ENCODE data around the gene MLH3.

Gene MLH3

DNA sequence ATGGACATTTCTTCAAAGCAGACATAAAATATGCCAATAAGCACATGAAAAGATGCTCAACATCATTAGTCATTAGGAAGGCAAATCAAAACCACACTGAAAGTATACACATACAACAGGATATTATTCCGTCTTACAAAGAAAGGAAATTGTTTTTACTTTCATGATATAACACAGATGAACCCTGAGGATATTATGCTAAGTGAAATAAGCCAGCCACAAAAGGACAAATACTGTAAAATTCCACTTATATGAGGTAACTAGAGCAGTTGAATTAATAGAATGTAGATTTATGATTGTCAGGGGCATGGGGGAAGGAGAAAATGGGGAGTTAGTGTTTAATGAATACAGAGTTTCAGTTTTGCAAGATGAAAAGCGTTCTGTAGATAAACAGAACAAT lies 8.4 kb upstream of the MLH3 start:
- TF ChIP-seq, protein P1, sequence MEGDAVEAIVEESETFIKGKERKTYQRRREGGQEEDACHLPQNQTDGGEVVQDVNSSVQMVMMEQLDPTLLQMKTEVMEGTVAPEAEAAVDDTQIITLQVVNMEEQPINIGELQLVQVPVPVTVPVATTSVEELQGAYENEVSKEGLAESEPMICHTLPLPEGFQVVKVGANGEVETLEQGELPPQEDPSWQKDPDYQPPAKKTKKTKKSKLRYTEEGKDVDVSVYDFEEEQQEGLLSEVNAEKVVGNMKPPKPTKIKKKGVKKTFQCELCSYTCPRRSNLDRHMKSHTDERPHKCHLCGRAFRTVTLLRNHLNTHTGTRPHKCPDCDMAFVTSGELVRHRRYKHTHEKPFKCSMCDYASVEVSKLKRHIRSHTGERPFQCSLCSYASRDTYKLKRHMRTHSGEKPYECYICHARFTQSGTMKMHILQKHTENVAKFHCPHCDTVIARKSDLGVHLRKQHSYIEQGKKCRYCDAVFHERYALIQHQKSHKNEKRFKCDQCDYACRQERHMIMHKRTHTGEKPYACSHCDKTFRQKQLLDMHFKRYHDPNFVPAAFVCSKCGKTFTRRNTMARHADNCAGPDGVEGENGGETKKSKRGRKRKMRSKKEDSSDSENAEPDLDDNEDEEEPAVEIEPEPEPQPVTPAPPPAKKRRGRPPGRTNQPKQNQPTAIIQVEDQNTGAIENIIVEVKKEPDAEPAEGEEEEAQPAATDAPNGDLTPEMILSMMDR (IDR thresholded peaks at IDR 0.05; ENCODE audit: insufficient read depth, low read length, poor library complexity, severe bottlenecking), result no peak
- Histone ChIP-seq H3K36me3 (ENCODE audit: control insufficient read depth, insufficient read depth, low read length) (no peaks in the 10 kb centered on the region), H3K27me3 (replicated peaks; ENCODE audit: control insufficient read depth, insufficient read depth, low read length) (no peaks in the 10 kb centered on the region), H3K4me3 (replicated peaks; ENCODE audit: low read depth, low read length) (no peak overlapping the region)
- DNase-seq (ENCODE audit: extremely low read depth, insufficient read length), result no peak

DNA sequence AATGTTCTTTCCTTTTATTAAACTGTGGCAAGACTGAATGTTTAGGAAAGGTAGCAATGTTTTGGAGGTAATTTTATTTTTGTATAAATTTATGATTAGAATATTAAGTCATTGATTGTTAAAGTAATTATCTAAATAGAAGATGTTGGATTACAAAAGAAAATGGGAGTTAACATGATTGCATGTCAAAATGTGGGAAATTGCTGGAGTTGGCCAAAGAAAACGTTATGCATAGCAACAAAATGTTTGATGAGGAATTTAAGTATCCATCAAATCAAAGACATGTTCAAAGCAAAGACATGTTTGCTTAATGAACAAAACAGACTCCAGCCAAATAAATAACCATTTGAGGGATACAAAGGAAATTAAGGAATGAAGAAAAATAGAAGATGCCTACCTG lies 3.2 kb upstream of the MLH3 start:
- TF ChIP-seq, protein P1 (IDR thresholded peaks at IDR 0.05; ENCODE audit: insufficient read depth, low read length, poor library complexity, severe bottlenecking), result no peak
- Histone ChIP-seq H3K4me3 (replicated peaks; ENCODE audit: low read depth, low read length) (no peak overlapping the region), H3K36me3 (ENCODE audit: control insufficient read depth, insufficient read depth, low read length) (no peaks in the 10 kb centered on the region), H3K27me3 (replicated peaks; ENCODE audit: control insufficient read depth, insufficient read depth, low read length) (no peaks in the 10 kb centered on the region)
- DNase-seq (ENCODE audit: extremely low read depth, insufficient read length), result no peak

DNA sequence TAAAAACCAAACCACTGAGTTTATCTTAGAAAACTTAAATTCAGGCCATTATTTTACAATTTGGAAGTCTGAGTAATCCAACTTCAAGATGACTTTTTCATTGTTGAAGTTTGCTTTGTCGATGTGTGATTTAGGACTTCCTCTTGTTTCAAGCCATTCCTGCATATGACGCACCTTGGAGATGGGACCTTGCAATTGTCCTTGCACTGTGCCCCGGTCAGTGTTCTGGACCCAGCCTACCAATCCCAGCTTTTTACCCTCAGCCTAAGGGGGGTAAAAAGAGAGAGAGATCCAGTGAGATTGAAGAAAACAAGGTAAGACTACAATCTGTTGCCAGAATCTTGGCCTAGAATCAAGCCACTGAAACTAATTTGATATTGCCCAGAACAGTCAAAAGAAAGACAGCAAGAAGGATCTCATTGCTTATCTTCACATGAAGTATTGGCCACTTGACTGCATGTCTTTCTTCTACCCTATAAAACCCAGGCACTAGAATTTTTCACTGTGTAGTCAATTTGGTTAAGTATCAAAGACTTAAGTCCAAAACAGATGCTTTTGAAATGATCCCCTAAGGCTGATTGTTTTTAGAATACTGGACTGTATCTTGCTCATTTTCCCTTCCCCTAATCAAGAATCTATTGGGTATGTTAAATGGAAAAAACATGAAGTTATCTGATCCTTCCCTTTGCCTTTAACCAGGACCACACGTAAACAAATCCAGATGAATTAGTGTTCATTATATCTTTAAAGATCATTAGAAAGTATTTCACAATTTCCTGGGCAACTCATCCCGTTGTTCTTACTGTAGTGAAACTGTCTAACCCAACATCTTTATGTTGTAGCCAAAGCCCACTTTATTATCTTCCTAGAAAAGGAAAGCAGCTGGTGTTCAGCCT lies 2.4 kb upstream of the MLH3 start:
- DNase-seq (ENCODE audit: extremely low read depth, insufficient read length), result no peak
- no peak overlapping the region for H3K4me3 ChIP-seq (replicated peaks; ENCODE audit: low read depth, low read length)
- H3K36me3 ChIP-seq (ENCODE audit: control insufficient read depth, insufficient read depth, low read length), result no peaks in the 10 kb centered on the region
- H3K27me3 ChIP-seq (replicated peaks; ENCODE audit: control insufficient read depth, insufficient read depth, low read length), result no peaks in the 10 kb centered on the region
- TF ChIP-seq, protein P1 (IDR thresholded peaks at IDR 0.05; ENCODE audit: insufficient read depth, low read length, poor library complexity, severe bottlenecking), result no peak

DNA sequence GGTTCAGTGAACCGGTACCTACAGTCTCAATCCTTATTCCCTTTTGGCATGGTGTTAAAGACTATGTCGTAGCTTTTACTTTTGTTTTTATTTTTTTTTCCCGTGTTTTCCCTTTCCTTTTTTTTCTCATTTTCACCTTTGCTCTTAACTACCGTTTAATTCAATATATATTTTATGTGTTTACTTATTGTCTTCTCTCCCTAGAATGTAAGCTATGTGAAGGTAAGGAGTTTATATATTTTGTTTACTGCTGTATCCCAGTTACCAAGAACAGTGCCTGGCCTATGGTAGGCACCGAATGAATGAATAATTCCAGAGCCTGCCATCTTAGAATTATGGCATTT lies 261 bp upstream of the MLH3 start:
- TF ChIP-seq, protein P1 (IDR thresholded peaks at IDR 0.05; ENCODE audit: insufficient read depth, low read length, poor library complexity, severe bottlenecking), result no peak
- no peak for DNase-seq (ENCODE audit: extremely low read depth, insufficient read length)
- H3K4me3 ChIP-seq (replicated peaks; ENCODE audit: low read depth, low read length), result peak overlapping the region; percentile 75

DNA sequence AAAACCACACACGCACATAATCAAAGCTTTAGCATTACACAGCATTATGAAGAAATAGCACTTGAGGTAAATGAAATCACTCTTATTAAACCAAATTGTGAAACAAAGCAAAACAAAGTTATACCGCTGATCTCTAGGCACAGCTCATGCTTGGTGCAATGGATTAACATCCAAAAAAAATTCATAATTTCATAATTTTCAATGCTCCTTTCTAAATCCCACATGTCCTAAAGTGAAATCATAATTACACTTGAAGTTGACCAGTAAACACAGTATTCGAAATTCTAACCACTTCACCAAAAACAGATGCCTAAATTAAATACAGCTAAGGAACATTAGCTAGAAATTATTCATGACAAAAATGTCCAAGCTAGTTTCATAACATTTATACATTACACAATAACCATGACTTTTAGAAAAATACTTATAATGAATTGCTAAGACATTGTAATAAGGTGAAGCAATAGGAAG lies 1.5 kb downstream of the MLH3 start:
- H3K4me3 ChIP-seq (replicated peaks; ENCODE audit: low read depth, low read length), result no peak overlapping the region
- H3K36me3 ChIP-seq (ENCODE audit: control insufficient read depth, insufficient read depth, low read length), result no peaks in the 10 kb centered on the region
- no peaks in the 10 kb centered on the region for H3K27me3 ChIP-seq (replicated peaks; ENCODE audit: control insufficient read depth, insufficient read depth, low read length)
- TF ChIP-seq, protein P1 (IDR thresholded peaks at IDR 0.05; ENCODE audit: insufficient read depth, low read length, poor library complexity, severe bottlenecking), result no peak
- DNase-seq (ENCODE audit: extremely low read depth, insufficient read length), result no peak

More for the DNA sequence above, 261 bp upstream of the MLH3 start:
- no peaks in the 10 kb centered on the region for H3K36me3 ChIP-seq (ENCODE audit: control insufficient read depth, insufficient read depth, low read length)
- no peaks in the 10 kb centered on the region for H3K27me3 ChIP-seq (replicated peaks; ENCODE audit: control insufficient read depth, insufficient read depth, low read length)

Measured in GM06990 (cell line).